GM10847 (cell line): ENCODE results near the gene TMEM201.

Source experiments
- POLR2A ChIP-seq: IDR thresholded peaks from 2 replicates; pipeline ENCODE4 v1.6.1; 2011; ENCODE audit not compliant: insufficient read length; ENCODE audit errors: extremely low read depth

The TMEM201 gene

GRCh38 chr1:9588551-9589143 lies at the start of gene TMEM201:
TSS of gene TMEM201 (plus strand) at chr1:9588911. CDS start at chr1:9588931, 20 bp downstream.
- TF ChIP-seq POLR2A: peak; percentile 60

DNA sequence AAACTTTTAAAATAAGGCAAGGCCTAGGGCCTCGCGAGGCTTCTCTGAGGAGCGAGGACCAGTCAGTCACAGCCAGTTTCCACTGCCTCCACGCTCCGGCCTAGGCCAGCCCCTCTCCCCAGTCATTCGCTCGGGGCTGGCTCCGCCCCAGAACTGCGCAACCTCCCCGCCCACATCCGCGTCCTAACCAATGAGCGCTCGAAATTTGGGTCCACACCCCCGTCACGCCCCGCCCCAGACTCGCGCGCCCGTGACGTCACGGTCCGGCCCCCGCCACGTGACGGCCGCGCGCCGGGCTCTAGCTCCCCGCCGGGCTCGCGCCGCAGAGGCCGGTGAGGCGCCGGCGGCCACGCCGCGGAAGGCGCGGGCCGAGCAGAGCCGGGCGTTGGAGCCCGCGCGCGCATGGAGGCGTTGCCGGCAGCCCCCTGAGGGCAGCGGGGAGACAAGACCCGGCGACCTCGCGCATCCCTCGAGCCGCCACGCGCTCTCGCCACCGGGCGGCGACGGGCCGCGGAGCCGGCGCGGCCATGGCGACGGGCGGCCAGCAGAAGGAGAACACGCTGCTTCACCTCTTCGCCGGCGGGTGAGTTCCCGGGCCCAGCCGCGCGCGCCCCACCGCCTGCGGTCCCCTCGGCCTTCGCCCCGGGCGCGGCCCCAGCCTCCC lies 49.4 kb upstream of the TMEM201 start, which contains the start of gene SLC25A33:
Gene SLC25A33 (plus strand): TSS at position 301 of the 664 bp plus-strand sequence. CDS start 227 bp downstream, at position 528.
- peak; percentile 90 for TF ChIP-seq POLR2A

DNA sequence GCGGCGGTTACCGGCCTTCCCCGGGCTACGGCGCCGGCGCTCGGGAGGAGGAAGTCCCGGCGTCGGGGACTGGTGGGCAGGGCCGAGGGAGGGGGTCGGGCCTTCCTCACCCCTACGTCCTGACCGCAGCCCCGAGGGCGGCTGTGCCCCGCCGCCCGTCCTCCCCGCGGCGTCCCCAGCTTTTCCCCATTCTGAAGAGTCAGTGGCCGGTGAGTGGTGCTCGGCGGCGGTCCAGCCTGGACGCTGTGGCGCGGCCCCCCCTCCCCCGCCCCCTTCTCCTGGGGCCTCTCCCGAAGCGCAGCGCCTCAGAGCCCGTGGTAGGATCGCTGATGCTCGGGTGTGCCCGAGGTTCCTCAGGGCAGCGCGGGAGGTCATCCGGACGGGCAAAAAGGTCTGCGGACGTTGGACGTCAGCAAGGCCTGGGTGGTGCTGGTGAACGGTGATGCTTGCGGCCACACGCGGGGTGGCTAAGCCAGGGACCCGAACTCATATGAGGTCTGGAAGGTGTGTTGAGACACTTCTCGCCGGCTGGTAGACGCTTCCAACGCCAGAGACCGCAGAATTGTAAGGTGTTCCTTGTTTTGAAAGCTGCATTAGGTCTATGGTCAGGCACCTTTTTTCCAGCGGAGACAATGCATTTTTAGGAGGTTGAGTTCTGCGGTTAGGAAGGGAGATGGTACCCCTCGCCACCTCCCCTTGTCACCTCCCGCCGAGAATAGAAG lies 48.7 kb upstream of the TMEM201 start:
- TF ChIP-seq POLR2A: no peak

DNA sequence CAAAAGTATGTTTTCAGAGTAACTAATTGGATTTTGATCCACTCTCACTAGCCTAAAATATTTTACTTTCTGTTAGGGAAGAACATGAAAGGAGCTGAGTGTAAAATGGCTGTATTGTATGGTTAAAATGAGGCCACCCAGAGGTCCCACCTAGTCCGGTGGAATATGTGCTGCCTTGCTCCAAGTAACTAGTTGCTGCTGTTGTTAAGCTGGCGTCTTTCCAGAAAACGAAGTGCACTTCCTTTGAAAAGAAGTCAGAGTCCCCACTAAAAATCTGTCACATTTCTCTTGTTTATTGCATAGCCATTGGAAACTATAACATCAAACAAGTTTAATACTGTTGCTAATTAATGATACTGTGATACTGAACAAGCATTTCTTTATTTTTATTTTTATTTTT lies 46.3 kb upstream of the TMEM201 start:
- no peak for TF ChIP-seq POLR2A

GRCh38 chr1:9544926-9545325 lies 43.8 kb upstream of the TMEM201 start:
- TF ChIP-seq POLR2A: no peak

GRCh38 chr1:9549955-9550546 lies 38.7 kb upstream of the TMEM201 start:
- TF ChIP-seq POLR2A: no peak

- TF ChIP-seq POLR2A: no peak
These were observed 36.7 kb upstream of the TMEM201 start for GRCh38 chr1:9551984-9552383.

- TF ChIP-seq POLR2A: no peak
These were observed 35.0 kb upstream of the TMEM201 start for GRCh38 chr1:9553736-9554144.

GRCh38 chr1:9555942-9556341 lies 32.8 kb upstream of the TMEM201 start:
- TF ChIP-seq POLR2A: no peak

- no peak for TF ChIP-seq POLR2A
These were observed 31.1 kb upstream of the TMEM201 start for GRCh38 chr1:9557624-9558023.

GRCh38 chr1:9558271-9558945 lies 30.3 kb upstream of the TMEM201 start:
- TF ChIP-seq POLR2A: no peak

- no peak for TF ChIP-seq POLR2A
These were observed 29.7 kb upstream of the TMEM201 start for GRCh38 chr1:9558946-9559545.

GRCh38 chr1:9559673-9560072 lies 29.0 kb upstream of the TMEM201 start:
- no peak for TF ChIP-seq POLR2A

GRCh38 chr1:9561429-9561828 lies 27.3 kb upstream of the TMEM201 start:
- no peak for TF ChIP-seq POLR2A

- TF ChIP-seq POLR2A: no peak
These were observed 19.4 kb upstream of the TMEM201 start for GRCh38 chr1:9569267-9569666.
